Stimulated activated CD8-positive, alpha-beta memory T cell treated with anti-CD3 and anti-CD28 coated beads, Interleukin-4, amount 100 ng/mL, for 24 hours (primary cell): ENCODE data around the gene PDE5A.
"Not testable (repeated sequence)": the region's sequence is repeated elsewhere in the genome, so short reads cannot be mapped to it uniquely, and the experiment has no call there.

Source experiments
- DNase-seq: peaks from one replicate; pipeline ENCODE4 v3.0.0-alpha.2; 2020; ENCODE audit warnings: low read depth

Gene PDE5A

GRCh38 chr4:119470737-119471063 is 157.9 kb downstream of the PDE5A start:
- DNase-seq: not testable (repeated sequence)

DNA sequence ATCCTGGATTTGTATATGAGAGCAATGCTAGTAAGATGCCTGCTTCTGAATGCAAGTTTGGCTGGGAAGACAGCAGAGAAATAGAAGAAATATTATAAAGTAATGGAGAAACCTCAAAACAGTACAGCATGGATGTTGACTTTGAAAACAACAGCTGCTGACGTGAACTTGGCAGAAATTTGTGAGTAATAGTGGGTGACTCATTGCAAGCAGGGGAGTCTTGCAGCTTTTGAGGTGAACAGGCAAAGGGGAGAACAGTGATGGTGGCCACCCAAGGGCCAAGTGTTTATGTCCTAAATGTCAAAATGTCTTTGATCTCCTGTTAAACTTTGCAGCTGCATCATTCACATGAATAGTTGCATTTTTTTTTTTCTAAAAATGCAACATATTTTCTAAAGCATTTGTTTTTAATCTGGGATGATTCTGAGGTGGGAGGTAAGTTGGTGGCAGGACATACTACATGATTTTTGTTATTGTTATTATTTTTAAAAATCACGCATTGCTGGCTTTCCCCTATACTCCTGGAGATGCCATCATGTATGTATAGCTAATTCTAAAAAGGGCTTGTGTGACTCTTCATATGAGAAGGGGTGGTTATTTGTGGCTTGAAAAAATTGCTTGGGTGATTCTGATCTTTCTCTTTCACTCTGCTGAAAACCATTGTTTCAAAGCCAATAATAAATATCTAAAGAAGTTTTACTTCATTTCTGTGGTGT is 158.4 kb downstream of the PDE5A start:
- not testable (repeated sequence) for DNase-seq

DNA sequence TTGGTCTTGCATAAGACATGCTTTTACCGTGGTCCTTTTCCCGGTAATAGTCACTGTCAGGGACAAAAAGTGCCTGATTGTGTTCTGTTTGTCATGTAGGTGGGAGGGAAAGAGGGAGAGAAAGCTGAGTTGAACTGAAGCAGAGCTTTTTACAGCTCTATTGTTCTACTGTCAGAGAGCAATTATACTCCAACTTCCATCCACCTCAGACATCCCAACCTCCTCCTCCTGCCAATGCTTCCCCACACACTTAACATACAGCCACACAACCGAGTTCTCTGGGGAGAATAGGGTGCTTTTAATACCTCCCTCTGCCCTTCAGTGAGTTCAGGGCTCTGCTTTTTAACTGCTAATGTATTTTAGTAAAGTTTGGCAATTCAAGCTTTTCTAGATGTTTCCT is 159.6 kb downstream of the PDE5A start:
- not testable (repeated sequence) for DNase-seq

- DNase-seq: not testable (repeated sequence)
Measured at GRCh38 chr4:119462733-119463132, 165.9 kb downstream of the PDE5A start.

DNA sequence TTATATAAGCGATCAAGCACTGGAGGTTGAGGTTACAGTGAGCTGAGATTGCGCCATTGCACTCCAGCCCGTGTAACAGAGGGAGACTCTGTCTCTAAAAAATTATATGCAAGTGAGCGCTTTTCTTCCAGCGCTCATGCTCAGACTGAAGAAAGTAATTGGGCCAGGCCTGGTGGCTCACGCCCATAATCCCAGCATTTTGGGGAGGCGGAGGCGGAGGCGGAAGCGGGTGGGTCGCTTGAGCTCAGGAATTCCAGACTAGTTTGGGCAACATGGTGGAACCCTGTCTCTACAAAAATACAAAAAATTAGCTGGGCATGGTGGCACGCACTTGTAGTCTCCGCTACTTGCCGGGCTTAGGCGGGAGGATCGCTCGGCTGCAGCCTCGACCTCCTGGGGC is 172.9 kb downstream of the PDE5A start:
- DNase-seq: not testable (repeated sequence)

GRCh38 chr4:119454491-119455270 is 173.9 kb downstream of the PDE5A start:
- peak; percentile 95 for DNase-seq

- DNase-seq: not testable (repeated sequence)
Measured at GRCh38 chr4:119454151-119454490, 174.5 kb downstream of the PDE5A start.

DNA sequence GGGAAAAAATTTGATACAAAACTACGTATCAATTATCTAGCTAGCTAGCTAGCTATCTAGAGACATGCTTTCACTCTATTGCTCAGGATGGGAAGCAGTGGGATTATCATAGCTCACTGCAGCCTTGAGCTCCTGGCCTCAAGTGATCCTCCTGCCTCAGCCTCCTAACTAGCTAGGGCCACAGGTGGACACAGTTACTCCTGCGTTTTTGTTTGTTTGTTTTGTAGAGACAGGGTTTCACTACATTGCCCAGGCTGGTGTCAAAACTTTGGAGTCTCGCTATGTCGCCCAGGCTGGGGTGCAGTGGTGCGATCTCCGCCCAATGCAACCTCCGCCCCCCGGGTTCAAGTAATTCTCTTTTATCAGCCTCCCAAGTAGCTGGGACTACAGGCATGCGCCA is 175.3 kb downstream of the PDE5A start:
- DNase-seq: not testable (repeated sequence)

DNA sequence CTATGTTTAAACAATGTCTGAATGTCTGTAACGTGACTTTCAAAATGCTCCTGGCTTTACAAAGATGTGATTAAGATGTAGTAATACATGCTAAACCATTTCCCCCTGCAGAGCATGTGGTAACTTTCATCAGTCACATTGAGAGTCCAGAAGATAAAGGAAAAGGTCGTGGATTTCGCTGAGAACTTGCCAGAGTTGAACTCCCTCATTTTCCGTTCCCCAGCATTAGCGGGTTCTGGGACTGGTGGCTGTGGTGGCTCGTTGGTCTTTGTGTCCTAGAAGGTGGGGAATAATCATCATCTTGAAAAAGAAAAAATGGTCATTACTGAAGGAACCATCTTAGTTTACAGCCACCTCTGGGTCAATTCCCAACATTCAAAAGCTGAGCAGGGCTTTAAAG is 178.8 kb downstream of the PDE5A start:
- DNase-seq: not testable (repeated sequence)
